A673 (cell line): Measurements from ENCODE around the gene MAL.

Source experiments
- CTCF ChIP-seq: fragments of 300-800, 200-600 bp; sonication (generic); conservative IDR thresholded peaks from 2 replicates; pipeline ENCODE4 v1.5.1; 2017; ENCODE audit warnings: low read depth, mild to moderate bottlenecking, antibody characterized with exemption, low read length, moderate library complexity, mixed read lengths
- EZH2 ChIP-seq: fragments of 200-600 bp; sonication (generic); IDR thresholded peaks from 2 replicates; pipeline ENCODE4 v1.6.1; 2017; ENCODE audit warnings: borderline replicate concordance, low read depth, mild to moderate bottlenecking, mixed read lengths, antibody characterized with exemption, low read length; ENCODE audit not compliant: poor library complexity, severe bottlenecking

GRCh38 chr2:94994914-94995552 lies 30.5 kb upstream of the MAL start:
- TF ChIP-seq EZH2 (no peak), CTCF (no peak)
